K562 (cell line): ENCODE results near the gene LAMTOR4. TPM values are rescaled to one million over a fixed set of nuclear protein-coding genes. Genes with fewer than 3 reads are reported as not detected.

Experiments used
- ASH1L ChIP-seq: fragments of 450-650 bp; IDR thresholded peaks from 2 replicates; pipeline ENCODE4 v1.6.1; 2018; ENCODE audit warnings: borderline replicate concordance, mild to moderate bottlenecking, low read depth; ENCODE audit not compliant: partially characterized antibody
- ATF2 ChIP-seq: sonication (generic); formaldehyde crosslinking; IDR thresholded peaks from 2 replicates; pipeline ENCODE4 v1.8.1; 2022; ENCODE audit warnings: missing genetic modification reagents
- C11orf30 ChIP-seq: fragments of 450-650 bp; IDR thresholded peaks from 2 replicates; pipeline ENCODE4 v1.6.1; 2016; ENCODE audit warnings: low read depth, mild to moderate bottlenecking
- CREB5 ChIP-seq: fragments of 250-450 bp; sonication (Bioruptor Pico); IDR thresholded peaks from 2 replicates; pipeline ENCODE4 v1.5.0; 2020; ENCODE audit warnings: mild to moderate bottlenecking
- E2F3 ChIP-seq: fragments of 250-450 bp; sonication (Bioruptor Pico); IDR thresholded peaks from 2 replicates; pipeline ENCODE4 v1.4.0; 2020; ENCODE audit warnings: mild to moderate bottlenecking
- E4F1 ChIP-seq: fragments of 250-450 bp; sonication (Bioruptor Pico); IDR thresholded peaks from 2 replicates; pipeline ENCODE4 v1.5.0; 2021; ENCODE audit warnings: mild to moderate bottlenecking, borderline replicate concordance
- HDAC2 ChIP-seq: fragments of 450-650 bp; IDR thresholded peaks from 2 replicates; pipeline ENCODE4 v1.6.1; 2016; ENCODE audit warnings: mild to moderate bottlenecking
- KLF16 ChIP-seq: IDR thresholded peaks from 2 replicates; pipeline ENCODE4 v1.6.1; 2016; ENCODE audit warnings: antibody characterized with exemption
- LEF1 ChIP-seq: fragments of 450-650 bp; IDR thresholded peaks from 2 replicates; pipeline ENCODE4 v1.6.1; 2016; ENCODE audit warnings: mild to moderate bottlenecking
- MAZ ChIP-seq, 2 experiments: fragments of 450-650 bp in 1 of 2; sonication (generic) in 1 of 2; formaldehyde crosslinking; IDR thresholded peaks in 1 of 2; conservative IDR thresholded peaks in 1 of 2; 2 replicates each; pipeline versions ENCODE4 v1.4.0 to v1.5.0; 2020; ENCODE audit warnings: mild to moderate bottlenecking in 1 of 2, missing genetic modification reagents in 1 of 2
- POLR2AphosphoS5 ChIP-seq: IDR thresholded peaks from 2 replicates; pipeline ENCODE4 v1.6.1; 2011; ENCODE audit warnings: mild to moderate bottlenecking, low read depth, low read length, moderate library complexity; ENCODE audit not compliant: control insufficient read depth, insufficient read depth
- SNIP1 ChIP-seq: fragments of 450-650 bp; IDR thresholded peaks from 2 replicates; pipeline ENCODE4 v1.7.1; 2017; ENCODE audit warnings: low read depth, mild to moderate bottlenecking
- TARDBP ChIP-seq: fragments of 450-650 bp; IDR thresholded peaks from 2 replicates; pipeline ENCODE4 v1.6.1; 2016
- TCF3 ChIP-seq: sonication (generic); formaldehyde crosslinking; IDR thresholded peaks from 2 replicates; pipeline ENCODE4 v1.4.0; 2020; ENCODE audit warnings: mild to moderate bottlenecking, missing genetic modification reagents
- TCF7 ChIP-seq: sonication (generic); IDR thresholded peaks from 2 replicates; pipeline ENCODE4 v1.6.1; 2016; ENCODE audit warnings: antibody characterized with exemption, borderline replicate concordance
- ZBTB2 ChIP-seq: fragments of 450-650 bp; IDR thresholded peaks from 2 replicates; pipeline ENCODE4 v1.6.1; 2016; ENCODE audit warnings: antibody characterized with exemption
- ZNF184 ChIP-seq: sonication (generic); formaldehyde crosslinking; IDR thresholded peaks from 2 replicates; pipeline ENCODE4 v1.5.0; 2020; ENCODE audit warnings: missing genetic modification reagents
- ZNF584 ChIP-seq: fragments of 200-800 bp; sonication (Bioruptor generic); IDR thresholded peaks from 2 replicates; pipeline ENCODE4 v1.6.1; 2016; ENCODE audit warnings: low read depth, mild to moderate bottlenecking, missing genetic modification characterization, missing compliant biosample characterization
- ZNF586 ChIP-seq: fragments of 450-650 bp; formaldehyde crosslinking; conservative IDR thresholded peaks from 2 replicates; pipeline ENCODE4 v1.4.0; 2020; ENCODE audit warnings: mild to moderate bottlenecking, moderate library complexity
- ZNF655 ChIP-seq: fragments of 250-450 bp; sonication (Bioruptor Pico); IDR thresholded peaks from 2 replicates; pipeline ENCODE4 v1.5.0; 2021
- polyA plus RNA-seq, 8 experiments: library from polyadenylated mRNA; depleted of rRNA in 4 of 8; stranded (reverse) in 5 of 8; unstranded in 3 of 8; fragments of >200 nt; fragmentation: Nextera tagmentation in 2 of 8; fragmentation: Illumina TruSeq in 1 of 8; extraction: Ambion mirVana in 2 of 8; extraction: Trizol in 1 of 8; gene quantifications; 2 replicates each; pipeline versions ENCODE4 v1.2.1 to v1.2.3, GENCODE V29; 2011 to 2014; ENCODE audit warnings: inconsistent platforms in 1 of 8, missing spikeins in 1 of 8
- total RNA-seq, 7 experiments: library from RNA; depleted of rRNA in 6 of 7; stranded (reverse); fragments of >200 nt in 6 of 7; fragmentation: Illumina TruSeq in 2 of 7; extraction: Trizol in 2 of 7; gene quantifications; 2 replicates each; pipeline versions ENCODE4 v1.2.1 to v1.2.3, GENCODE V29; 2011 to 2021; ENCODE audit warnings: low replicate concordance in 1 of 7

The LAMTOR4 gene
- total and polyA plus RNA-seq, 9 of the 15 experiments (the other 6 are each of a cell fraction or from before 2014, with no cell fraction given), result 79.6 to 314 (median 195) TPM

- peak; percentile 88 to 97 for TF ChIP-seq MAZ (CRISPR knock-in tag; conservative IDR thresholded peaks at IDR 0.05 in 1 of 2, IDR thresholded peaks at IDR 0.05 in 1 of 2)
- no peak; the same call in 1 of the 2 replicates for TF ChIP-seq C11orf30
- TF ChIP-seq LEF1, result peak; percentile 16; the same call in 1 of the 2 replicates
- TF ChIP-seq ZNF184 (CRISPR knock-in tag), result no peak
- peak; percentile 97 for TF ChIP-seq ASH1L
- peak; percentile 89 for TF ChIP-seq ZBTB2
- TF ChIP-seq E2F3 (CRISPR knock-in tag), result peak; percentile 73; the same call in 1 of the 2 replicates
- TF ChIP-seq ZNF584 (CRISPR knock-in tag), result no peak
- TF ChIP-seq KLF16, result no peak
- TF ChIP-seq ATF2 (CRISPR knock-in tag), result no peak
- TF ChIP-seq TARDBP, result no peak
- TF ChIP-seq TCF3 (CRISPR knock-in tag), result 0 out of 2 replicates have a peak, but pooled peaks have one; percentile 17
- TF ChIP-seq SNIP1, result no peak
- TF ChIP-seq POLR2AphosphoS5, result peak; percentile 67
- TF ChIP-seq TCF7, result peak; percentile 35; the same call in 1 of the 2 replicates
- no peak for TF ChIP-seq CREB5 (CRISPR knock-in tag)
- no peak for TF ChIP-seq ZNF655 (CRISPR knock-in tag)
- peak; percentile 51; the same call in 1 of the 2 replicates for TF ChIP-seq HDAC2
- no peak for TF ChIP-seq ZNF586 (CRISPR knock-in tag)
- TF ChIP-seq E4F1 (CRISPR knock-in tag), result no peak
Observed at GRCh38 chr7:100148559-100149328, at the start of gene LAMTOR4 (continued).
